HG03159 (cell line): Measurements from ENCODE around the gene PPFIA2.
"Not testable (repeated sequence)": the region's sequence is repeated elsewhere in the genome, so short reads cannot be mapped to it uniquely, and the experiment has no call there.

Source experiments
- ATAC-seq: cut with Tn5 transposase; IDR thresholded peaks from one replicate; pipeline ENCODE4 v1.9.1; 2021; ENCODE audit warnings: mild to moderate bottlenecking, moderate library complexity; ENCODE audit not compliant: unreplicated experiment

The PPFIA2 gene

GRCh38 chr12:81670759-81671158 is 88.4 kb downstream of the PPFIA2 start:
- ATAC-seq: no peak

DNA sequence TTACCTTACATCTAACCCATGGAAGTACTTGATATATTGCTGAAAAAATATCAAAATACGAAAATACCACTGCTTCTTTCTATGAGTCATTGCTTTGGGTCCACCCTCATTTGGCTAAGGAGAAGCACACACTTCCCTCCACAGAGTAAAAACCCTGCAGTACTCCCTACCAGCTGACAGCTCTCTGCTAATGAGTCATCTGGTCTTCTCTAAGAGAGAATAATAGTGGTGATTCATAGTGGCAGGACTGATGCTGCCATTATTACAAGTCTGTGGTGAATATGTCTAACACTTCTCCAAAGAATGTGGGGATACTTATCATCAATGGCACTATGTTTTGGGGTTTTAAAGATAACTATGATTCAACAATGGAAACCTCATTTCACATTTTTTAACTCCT is 90.7 kb downstream of the PPFIA2 start:
- peak; percentile 86 for ATAC-seq

DNA sequence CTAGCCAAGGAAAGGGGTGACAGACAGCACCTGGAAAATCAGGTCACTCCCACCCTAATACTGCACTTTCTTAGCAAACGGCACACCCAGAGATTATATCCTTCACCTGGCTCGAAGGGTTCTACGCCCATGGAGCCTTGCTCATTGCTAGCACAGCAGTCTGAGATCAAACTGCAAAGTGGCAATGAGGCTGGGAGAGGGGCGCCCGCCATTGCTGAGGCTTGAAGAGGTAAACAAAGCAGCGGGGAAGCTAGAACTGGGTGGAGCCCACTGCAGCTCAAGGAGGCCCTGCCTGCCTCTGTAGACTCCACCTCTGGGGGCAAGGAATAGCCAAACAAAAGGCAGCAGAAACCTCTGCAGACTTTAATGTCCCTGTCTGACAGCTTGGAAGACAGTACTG is 99.8 kb downstream of the PPFIA2 start:
- not testable (repeated sequence) for ATAC-seq

GRCh38 chr12:81644503-81644902 is 114.6 kb downstream of the PPFIA2 start:
- peak; percentile 67 for ATAC-seq

- no peak for ATAC-seq
Observed at GRCh38 chr12:81639196-81639595, 120.0 kb downstream of the PPFIA2 start.

- ATAC-seq: no peak
Observed at GRCh38 chr12:81633127-81633526, 126.0 kb downstream of the PPFIA2 start.

DNA sequence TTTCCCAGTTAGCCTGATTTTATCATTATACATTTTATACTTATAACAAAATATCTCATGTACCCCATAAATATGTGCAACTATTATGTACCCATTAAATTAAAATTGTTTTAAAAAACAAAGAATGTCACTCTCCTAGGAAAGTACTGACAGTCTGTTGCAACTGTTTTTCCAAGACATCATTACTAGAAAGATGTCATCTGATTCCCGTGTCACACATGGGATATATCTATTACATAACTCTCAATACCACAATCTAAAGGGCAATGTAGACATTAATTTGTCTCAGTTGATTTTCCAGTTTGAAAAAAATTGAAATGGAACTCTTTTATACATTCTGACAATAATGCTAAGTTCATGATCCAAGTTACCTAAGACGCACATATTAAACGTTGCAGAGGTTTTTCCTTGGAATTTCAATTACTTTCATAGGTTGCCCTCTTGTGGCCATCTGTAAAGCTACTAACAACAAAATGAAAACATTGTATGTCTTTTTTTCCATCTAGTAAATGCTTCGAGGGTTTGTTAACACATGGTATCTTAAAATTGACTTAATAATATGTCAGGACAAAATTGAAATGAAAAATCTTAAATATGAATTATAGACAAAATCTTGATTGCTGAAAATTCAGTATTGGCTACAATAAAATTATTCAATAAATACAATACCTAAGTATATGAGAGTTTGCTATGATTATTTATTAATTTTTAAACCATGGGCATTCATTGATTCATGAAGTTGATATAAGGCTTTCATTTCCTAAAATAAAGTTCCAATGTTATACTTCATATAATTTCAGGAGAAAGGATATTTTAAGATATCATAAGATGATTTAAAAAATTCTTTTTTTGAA is 131.6 kb downstream of the PPFIA2 start:
- ATAC-seq: no peak

GRCh38 chr12:81626406-81626805 is 132.7 kb downstream of the PPFIA2 start:
- no peak for ATAC-seq

DNA sequence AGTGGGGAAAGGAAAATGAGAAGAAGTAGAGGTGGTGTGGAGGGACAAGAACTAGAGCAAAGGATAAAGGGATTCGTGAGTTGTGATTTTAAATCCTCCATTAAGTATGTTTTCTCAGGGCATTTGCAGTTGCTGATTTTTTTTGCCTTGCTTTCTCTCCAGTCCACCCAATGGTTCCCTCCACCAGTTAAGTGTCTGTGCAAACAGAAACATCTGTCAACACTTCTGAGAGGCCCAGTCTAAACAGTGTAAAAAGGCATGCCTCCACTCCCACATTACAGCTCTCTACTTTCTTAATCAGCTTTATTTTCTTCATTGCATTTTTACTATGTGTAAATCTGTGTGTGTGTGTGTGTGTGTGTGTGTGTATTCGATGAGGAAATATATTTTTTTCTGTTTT is 141.2 kb downstream of the PPFIA2 start:
- ATAC-seq: no peak

- ATAC-seq: no peak
Observed at GRCh38 chr12:81615026-81615588, 144.0 kb downstream of the PPFIA2 start.

DNA sequence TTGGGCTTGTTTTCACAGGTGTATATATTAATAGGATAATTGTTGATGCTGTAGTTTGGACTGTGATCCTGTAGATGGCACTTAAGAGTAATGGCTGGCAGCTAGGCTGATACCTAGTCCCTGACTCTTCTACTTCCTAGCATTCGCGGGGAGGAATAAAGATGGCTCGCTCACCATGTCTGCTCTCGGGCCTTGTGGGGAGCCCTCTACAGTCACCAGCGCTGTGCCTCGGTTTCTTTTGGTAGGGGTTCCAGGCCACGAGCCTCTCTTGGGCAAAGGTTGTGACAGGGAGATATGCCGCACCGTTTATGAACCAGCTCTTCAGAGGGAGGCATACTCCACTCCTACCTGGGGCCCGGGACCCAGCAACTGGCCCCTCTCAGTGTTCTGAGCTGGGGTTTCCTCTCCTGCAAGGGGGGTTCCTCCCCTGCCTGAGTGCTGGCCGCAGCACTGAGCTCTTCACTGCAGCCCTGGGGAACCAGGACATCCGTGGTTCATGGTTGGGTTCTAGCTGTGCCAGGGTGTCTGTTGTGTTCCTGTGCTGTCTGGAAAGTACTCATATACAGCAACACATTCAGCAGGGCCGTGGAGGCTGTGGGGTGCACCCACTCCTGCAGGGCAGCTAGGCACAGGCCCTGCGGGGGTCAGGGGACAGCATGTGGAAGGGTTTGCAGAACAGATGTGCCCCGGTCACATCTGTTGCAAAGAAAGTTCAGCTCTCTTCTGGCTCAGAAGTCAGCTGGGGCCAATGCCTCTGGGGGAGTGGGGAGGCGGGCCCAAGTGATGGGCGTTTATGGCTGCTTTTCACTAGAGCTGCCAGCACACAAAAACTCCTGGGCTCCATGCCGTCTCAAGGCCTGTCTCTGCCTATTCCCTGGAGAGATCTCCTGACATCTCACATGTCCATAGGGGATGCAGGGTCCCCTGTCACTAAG is 147.9 kb downstream of the PPFIA2 start:
- peak; percentile 90 for ATAC-seq

- peak; percentile 82 for ATAC-seq
Observed at GRCh38 chr12:81597928-81598604, 161.1 kb downstream of the PPFIA2 start.

GRCh38 chr12:81596558-81596957 is 162.6 kb downstream of the PPFIA2 start:
- ATAC-seq: no peak

DNA sequence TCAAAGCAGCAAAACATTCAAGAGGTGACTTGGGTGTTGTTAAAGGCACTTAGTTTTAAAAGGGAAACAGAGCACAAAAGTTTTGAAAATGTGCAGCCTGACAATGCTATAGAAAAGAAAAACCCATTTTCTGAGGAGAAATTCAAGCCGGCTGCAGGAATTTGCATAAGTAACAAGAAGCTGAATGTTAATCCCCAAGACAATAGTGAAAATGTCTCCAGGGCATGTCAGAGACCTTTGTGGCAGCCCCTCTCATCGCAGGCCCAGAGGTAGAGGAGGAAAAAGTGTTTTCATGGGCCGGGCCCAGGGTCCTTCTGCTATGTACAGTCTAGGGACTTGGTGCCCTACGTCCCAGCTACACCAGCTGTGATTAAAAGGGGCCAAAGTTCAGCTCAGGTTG is 167.9 kb downstream of the PPFIA2 start:
- no peak for ATAC-seq

DNA sequence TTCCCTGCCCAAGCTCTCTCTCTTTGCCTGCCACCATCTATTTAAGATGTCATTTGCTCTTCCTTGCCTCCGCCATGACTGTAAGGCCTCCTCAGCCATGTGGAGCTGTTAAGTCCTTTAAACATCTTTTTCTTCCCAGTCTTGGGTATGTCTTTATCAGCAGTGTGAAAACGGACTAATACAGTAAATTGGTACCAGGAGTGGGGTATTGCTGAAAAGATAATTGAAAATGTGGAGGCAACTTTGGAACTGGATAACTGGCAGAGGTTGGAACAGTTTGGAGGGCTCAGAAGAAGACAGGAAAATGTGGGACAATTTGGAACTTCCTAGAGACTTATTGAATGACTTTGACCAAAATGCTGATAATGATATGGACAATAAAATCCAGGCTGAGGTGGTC is 168.4 kb downstream of the PPFIA2 start:
- not testable (repeated sequence) for ATAC-seq

GRCh38 chr12:81588235-81589008 is 170.7 kb downstream of the PPFIA2 start:
- ATAC-seq: peak; percentile 51

GRCh38 chr12:81585787-81586186 is 173.4 kb downstream of the PPFIA2 start:
- no peak for ATAC-seq

DNA sequence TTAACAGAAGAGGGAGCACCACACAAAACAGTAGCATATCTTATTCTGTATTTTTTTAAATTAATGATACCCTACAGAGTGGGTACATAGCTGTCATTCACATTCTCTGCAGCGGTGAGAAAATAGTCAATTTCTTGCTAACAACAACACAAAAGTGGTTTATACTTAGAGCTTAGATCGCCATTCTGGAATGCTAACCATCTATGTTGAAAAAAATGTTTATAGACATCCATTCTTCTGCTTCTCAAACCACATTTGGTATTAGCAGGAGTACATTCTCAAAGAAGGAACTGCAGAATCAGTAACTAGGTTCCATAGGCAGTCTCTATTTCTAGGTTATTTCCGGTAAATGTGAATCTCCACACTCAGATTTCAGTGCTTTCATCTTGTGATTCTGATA is 185.9 kb downstream of the PPFIA2 start:
- ATAC-seq: no peak

DNA sequence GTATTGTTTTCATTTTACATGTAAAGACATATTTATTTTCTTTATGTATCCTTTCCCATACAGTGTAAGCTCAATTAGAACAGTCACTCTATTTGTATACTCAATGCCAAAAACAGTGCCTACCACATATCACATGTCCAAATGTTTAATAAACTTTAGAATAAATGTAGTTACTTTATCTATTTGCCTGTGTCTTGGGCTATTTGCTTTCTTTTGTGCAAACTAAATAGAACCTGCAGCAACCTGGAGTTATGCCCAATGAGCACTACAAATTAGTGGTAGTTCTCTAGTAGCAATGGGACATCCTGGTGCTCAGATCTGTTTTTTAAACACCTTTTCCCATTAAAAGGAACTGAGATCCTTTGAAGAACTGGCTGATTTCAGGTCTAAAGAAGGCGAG is 186.7 kb downstream of the PPFIA2 start:
- ATAC-seq: no peak

GRCh38 chr12:81570234-81570633 is 188.9 kb downstream of the PPFIA2 start:
- no peak for ATAC-seq
